ENCODE measurements around the gene LIN7A. TPM values are rescaled to one million over a fixed set of nuclear protein-coding genes. Genes with fewer than 3 reads are reported as not detected.
"Not testable (repeated sequence)": the region's sequence is repeated elsewhere in the genome, so short reads cannot be mapped to it uniquely, and the experiment has no call there.

The LIN7A gene
- total RNA-seq, 1 experiment from 2014 or later = 0.15 TPM

DNA sequence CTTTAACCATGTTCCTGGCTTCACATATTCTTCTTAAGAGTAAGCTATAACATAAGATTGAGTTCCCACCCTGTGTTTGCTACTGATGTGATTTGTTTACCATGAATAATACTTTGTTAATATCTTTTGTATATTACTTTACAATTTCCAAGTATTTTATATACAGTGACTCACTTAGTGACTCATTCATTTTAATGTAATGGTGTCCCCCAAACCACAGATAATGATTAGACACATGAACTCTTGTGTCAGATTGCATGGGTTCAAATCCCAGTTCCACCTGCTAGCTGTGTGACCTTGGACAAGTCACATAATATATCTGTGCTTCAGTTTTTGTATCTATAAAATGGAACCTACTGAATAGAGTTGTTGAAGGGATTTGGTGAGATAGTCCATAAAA lies 144.9 kb downstream of the LIN7A start:
- no peak for DNase-seq
- H3K9ac ChIP-seq (ENCODE audit: low read length) = no peak overlapping the region
- no peak overlapping the region for H3K27ac ChIP-seq (ENCODE audit: low read length)
- no peak overlapping the region for H2AFZ ChIP-seq (ENCODE audit: low read length)
- H3K4me2 ChIP-seq (ENCODE audit: low read depth, low read length, poor library complexity, severe bottlenecking) = no peak overlapping the region
- no peaks in the 10 kb centered on the region for H3K79me2 ChIP-seq (ENCODE audit: low read length)
- H3K9me2 ChIP-seq (replicated peaks; ENCODE audit: insufficient read depth, low read length) = no peaks in the 10 kb centered on the region
- peaks cover 10% of the 10 kb centered on the region for H3K4me1 ChIP-seq (ENCODE audit: low read length)
- no peaks in the 10 kb centered on the region for H4K20me1 ChIP-seq (ENCODE audit: insufficient read depth, low read depth, low read length)
- no peaks in the 10 kb centered on the region for H3K27me3 ChIP-seq (ENCODE audit: low read length)
- H3K36me3 ChIP-seq (ENCODE audit: insufficient read depth, low read length) = no peaks in the 10 kb centered on the region
- no peak overlapping the region for H3K4me3 ChIP-seq (ENCODE audit: low read length)
- no peaks in the 10 kb centered on the region for H3K9me3 ChIP-seq (ENCODE audit: low read length)

DNA sequence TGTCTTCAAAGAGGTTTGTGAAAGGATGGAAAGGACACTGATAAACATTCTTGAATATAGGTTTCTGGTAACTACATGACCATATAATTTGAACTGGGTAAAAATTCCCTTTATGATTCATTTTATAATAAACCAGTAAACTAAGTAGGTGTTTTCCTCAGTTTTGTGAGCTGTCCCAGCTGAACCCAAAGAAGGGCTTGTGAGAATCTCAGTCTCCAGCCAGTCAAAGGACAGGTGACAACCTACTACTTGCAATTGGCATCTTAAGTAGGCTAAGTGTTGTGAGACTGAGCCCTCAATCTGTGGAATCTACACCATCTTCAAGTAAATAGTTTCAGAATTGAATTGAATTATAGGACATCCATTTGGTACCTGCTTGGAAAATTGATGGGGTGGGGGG lies 145.9 kb downstream of the LIN7A start:
- Histone ChIP-seq H3K4me2 (ENCODE audit: low read depth, low read length, poor library complexity, severe bottlenecking) (no peak overlapping the region), H3K79me2 (ENCODE audit: low read length) (no peaks in the 10 kb centered on the region), H3K9me2 (replicated peaks; ENCODE audit: insufficient read depth, low read length) (no peaks in the 10 kb centered on the region), H3K4me1 (ENCODE audit: low read length) (peaks cover 10% of the 10 kb centered on the region), H3K9me3 (ENCODE audit: low read length) (no peaks in the 10 kb centered on the region), H3K4me3 (ENCODE audit: low read length) (no peak overlapping the region), H2AFZ (ENCODE audit: low read length) (no peak overlapping the region), H3K27ac (ENCODE audit: low read length) (no peak overlapping the region), H3K9ac (ENCODE audit: low read length) (no peak overlapping the region), H4K20me1 (ENCODE audit: insufficient read depth, low read depth, low read length) (no peaks in the 10 kb centered on the region), H3K36me3 (ENCODE audit: insufficient read depth, low read length) (no peaks in the 10 kb centered on the region), H3K27me3 (ENCODE audit: low read length) (no peaks in the 10 kb centered on the region)
- DNase-seq = no peak

DNA sequence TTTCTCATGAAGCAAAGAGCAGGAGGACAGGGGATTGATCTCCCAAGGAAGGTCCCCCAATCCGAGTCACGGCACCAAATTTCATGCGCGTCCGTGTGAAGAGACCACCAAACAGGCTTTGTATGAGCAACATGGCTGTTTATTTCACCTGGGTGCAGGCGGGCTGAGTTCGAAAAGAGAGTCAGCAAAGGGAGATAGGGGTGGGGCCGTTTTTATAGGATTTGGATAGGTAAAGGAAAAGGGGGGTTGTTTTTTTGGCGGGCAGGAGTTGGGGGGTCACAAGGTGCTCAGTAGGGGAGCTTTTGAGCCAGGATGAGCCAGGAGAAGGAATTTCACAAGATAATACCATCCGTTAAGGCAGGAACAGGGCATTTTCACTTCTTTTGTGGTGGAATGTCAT lies 149.3 kb downstream of the LIN7A start:
- not testable (repeated sequence) for H3K79me2 ChIP-seq (ENCODE audit: low read length); H3K4me3 ChIP-seq (ENCODE audit: low read length); H3K4me1 ChIP-seq (ENCODE audit: low read length); DNase-seq; H4K20me1 ChIP-seq (ENCODE audit: insufficient read depth, low read depth, low read length); H3K27me3 ChIP-seq (ENCODE audit: low read length); H3K27ac ChIP-seq (ENCODE audit: low read length); H3K9me2 ChIP-seq (replicated peaks; ENCODE audit: insufficient read depth, low read length); H2AFZ ChIP-seq (ENCODE audit: low read length); H3K9ac ChIP-seq (ENCODE audit: low read length); H3K4me2 ChIP-seq (ENCODE audit: low read depth, low read length, poor library complexity, severe bottlenecking); H3K9me3 ChIP-seq (ENCODE audit: low read length); H3K36me3 ChIP-seq (ENCODE audit: insufficient read depth, low read length)

DNA sequence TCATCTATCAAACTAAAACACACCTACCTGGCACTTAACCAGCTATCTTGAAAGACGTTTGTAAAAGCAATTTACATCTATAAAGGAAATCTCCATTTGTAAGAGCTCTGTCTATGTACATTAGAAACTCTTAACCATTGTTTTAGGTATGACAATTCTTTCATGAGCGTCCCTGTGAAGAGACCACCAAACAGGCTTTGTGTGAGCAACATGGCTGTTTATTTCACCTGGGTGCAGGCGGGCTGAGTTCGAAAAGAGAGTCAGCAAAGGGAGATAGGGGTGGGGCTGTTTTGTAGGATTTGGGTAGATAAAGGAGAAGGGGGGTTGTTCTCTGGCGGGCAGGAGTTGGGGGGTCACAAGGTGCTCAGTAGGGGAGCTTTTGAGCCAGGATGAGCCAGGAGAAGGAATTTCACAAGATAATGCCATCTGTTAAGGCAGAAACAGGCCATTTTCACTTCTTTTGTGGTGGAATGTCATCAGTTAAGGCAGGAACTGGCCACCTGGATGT lies 154.7 kb downstream of the LIN7A start:
- H3K9me2 ChIP-seq (replicated peaks; ENCODE audit: insufficient read depth, low read length); H4K20me1 ChIP-seq (ENCODE audit: insufficient read depth, low read depth, low read length); H3K27ac ChIP-seq (ENCODE audit: low read length); H3K79me2 ChIP-seq (ENCODE audit: low read length); H3K27me3 ChIP-seq (ENCODE audit: low read length); H3K4me2 ChIP-seq (ENCODE audit: low read depth, low read length, poor library complexity, severe bottlenecking); H3K9ac ChIP-seq (ENCODE audit: low read length); H3K9me3 ChIP-seq (ENCODE audit: low read length); H3K4me3 ChIP-seq (ENCODE audit: low read length); H2AFZ ChIP-seq (ENCODE audit: low read length); H3K36me3 ChIP-seq (ENCODE audit: insufficient read depth, low read length); DNase-seq; H3K4me1 ChIP-seq (ENCODE audit: low read length): not testable (repeated sequence)

DNA sequence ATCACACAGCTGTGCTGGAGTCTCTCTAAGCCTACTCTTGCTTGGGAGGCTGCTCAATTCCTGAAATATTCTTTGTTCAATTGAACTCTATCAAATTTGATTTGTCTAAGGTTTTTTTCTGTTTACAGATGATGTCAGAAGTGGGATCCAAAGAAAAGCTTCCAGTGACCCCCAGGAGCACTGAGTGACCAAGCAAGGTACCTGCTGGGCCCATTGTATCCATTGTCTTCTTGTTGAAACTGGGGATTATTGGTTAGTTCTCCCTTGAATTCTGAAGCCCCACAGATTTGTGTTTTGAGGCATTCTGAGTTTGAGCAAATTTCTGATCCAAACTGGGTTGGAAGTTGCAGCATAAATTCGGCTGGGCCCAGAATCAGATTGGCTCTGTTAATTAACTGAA lies 156.4 kb downstream of the LIN7A start:
- no peak overlapping the region for H3K4me2 ChIP-seq (ENCODE audit: low read depth, low read length, poor library complexity, severe bottlenecking)
- peaks cover 22% of the 10 kb centered on the region for H3K4me1 ChIP-seq (ENCODE audit: low read length)
- no peaks in the 10 kb centered on the region for H3K9me3 ChIP-seq (ENCODE audit: low read length)
- no peaks in the 10 kb centered on the region; the same call in 1 of the 2 replicates for H3K27me3 ChIP-seq (ENCODE audit: low read length)
- H4K20me1 ChIP-seq (ENCODE audit: insufficient read depth, low read depth, low read length) = no peaks in the 10 kb centered on the region
- no peaks in the 10 kb centered on the region for H3K9me2 ChIP-seq (replicated peaks; ENCODE audit: insufficient read depth, low read length)
- no peak overlapping the region for H3K4me3 ChIP-seq (ENCODE audit: low read length)
- H3K9ac ChIP-seq (ENCODE audit: low read length) = no peak overlapping the region
- no peaks in the 10 kb centered on the region for H3K79me2 ChIP-seq (ENCODE audit: low read length)
- no peak overlapping the region for H2AFZ ChIP-seq (ENCODE audit: low read length)
- no peak for DNase-seq
- H3K36me3 ChIP-seq (ENCODE audit: insufficient read depth, low read length) = no peaks in the 10 kb centered on the region
- no peak overlapping the region for H3K27ac ChIP-seq (ENCODE audit: low read length)

DNA sequence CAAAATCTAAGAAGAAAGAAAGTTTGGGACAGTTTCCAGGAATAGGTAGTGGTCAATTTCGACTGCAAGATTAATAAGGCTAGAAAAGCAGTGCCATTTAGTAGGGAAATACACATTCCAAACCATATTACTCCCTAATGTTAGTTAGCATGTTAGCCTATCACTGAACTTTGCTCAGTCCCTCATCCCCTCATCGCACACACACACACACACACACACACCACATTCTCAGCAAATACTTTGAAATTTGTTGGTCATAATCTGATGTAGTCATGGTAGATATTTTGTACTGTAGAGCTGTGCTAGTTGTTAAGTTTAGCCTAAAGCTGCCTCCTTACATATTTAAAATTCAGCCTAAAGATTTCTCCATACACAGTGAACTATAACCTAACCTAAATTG lies 157.0 kb downstream of the LIN7A start:
- H3K4me2 ChIP-seq (ENCODE audit: low read depth, low read length, poor library complexity, severe bottlenecking) = no peak overlapping the region
- no peaks in the 10 kb centered on the region for H3K9me3 ChIP-seq (ENCODE audit: low read length)
- no peak for DNase-seq
- no peak overlapping the region for H2AFZ ChIP-seq (ENCODE audit: low read length)
- no peaks in the 10 kb centered on the region for H3K9me2 ChIP-seq (replicated peaks; ENCODE audit: insufficient read depth, low read length)
- peaks cover 23% of the 10 kb centered on the region for H3K4me1 ChIP-seq (ENCODE audit: low read length)
- H4K20me1 ChIP-seq (ENCODE audit: insufficient read depth, low read depth, low read length) = no peaks in the 10 kb centered on the region
- H3K27ac ChIP-seq (ENCODE audit: low read length) = no peak overlapping the region
- H3K27me3 ChIP-seq (ENCODE audit: low read length) = no peaks in the 10 kb centered on the region; the same call in 1 of the 2 replicates
- H3K79me2 ChIP-seq (ENCODE audit: low read length) = no peaks in the 10 kb centered on the region
- H3K4me3 ChIP-seq (ENCODE audit: low read length) = no peak overlapping the region
- H3K9ac ChIP-seq (ENCODE audit: low read length) = no peak overlapping the region
- no peaks in the 10 kb centered on the region for H3K36me3 ChIP-seq (ENCODE audit: insufficient read depth, low read length)

DNA sequence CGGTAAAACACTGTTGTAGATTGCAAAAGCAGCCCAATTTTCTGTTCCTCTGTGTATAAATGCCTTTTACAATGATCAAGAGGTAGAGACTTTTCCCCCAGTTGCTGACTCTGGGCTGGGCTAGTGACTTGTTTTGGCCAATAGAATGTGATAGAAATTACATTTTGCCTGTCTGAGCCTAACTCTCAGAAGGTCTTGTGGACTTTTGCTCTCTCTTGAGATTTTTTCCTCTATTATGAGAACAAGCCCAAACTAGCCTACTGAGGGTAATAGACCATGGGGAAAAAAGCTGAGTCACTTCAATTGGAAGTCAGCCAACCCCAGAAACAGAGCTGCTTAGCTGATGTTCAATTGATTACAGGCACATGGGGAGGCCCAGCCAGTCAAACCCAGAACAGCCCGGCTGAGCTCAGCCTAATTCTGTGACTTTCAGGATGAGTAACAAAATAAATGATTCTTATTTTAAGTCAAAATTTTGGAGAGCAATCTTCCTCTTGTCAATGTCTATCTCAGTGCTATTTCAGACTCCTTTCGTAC lies 159.7 kb downstream of the LIN7A start:
- peak overlapping the region; percentile 44; the same call in 1 of the 2 replicates for H3K27ac ChIP-seq (ENCODE audit: low read length)
- H3K9me3 ChIP-seq (ENCODE audit: low read length) = no peaks in the 10 kb centered on the region
- no peak overlapping the region for H2AFZ ChIP-seq (ENCODE audit: low read length)
- H3K27me3 ChIP-seq (ENCODE audit: low read length) = no peaks in the 10 kb centered on the region; the same call in 1 of the 2 replicates
- H3K4me3 ChIP-seq (ENCODE audit: low read length) = no peak overlapping the region
- no peak overlapping the region for H3K9ac ChIP-seq (ENCODE audit: low read length)
- H4K20me1 ChIP-seq (ENCODE audit: insufficient read depth, low read depth, low read length) = no peaks in the 10 kb centered on the region
- H3K36me3 ChIP-seq (ENCODE audit: insufficient read depth, low read length) = no peaks in the 10 kb centered on the region
- DNase-seq = peak; percentile 93
- H3K4me1 ChIP-seq (ENCODE audit: low read length) = peaks cover 23% of the 10 kb centered on the region
- H3K4me2 ChIP-seq (ENCODE audit: low read depth, low read length, poor library complexity, severe bottlenecking) = peak overlapping the region; percentile 27
- H3K79me2 ChIP-seq (ENCODE audit: low read length) = no peaks in the 10 kb centered on the region
- H3K9me2 ChIP-seq (replicated peaks; ENCODE audit: insufficient read depth, low read length) = no peaks in the 10 kb centered on the region

DNA sequence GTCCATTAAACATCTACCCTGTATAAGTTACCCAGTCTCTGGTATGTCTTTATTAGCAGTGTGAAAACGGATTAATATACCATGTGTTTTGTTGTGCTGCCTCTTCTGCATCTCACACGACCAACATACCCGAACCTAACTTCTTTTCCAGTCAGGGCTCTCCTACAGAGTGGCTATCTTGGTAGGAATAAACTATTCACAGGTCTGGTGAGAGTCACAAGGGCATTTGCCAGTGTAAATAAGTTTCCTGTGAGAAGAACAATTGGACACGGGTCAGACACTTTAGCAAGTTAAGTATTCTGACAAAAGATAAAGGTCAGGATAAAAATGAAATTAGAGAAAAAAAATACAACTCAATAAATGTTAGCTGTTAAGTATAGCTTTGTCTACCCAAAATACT lies 160.1 kb downstream of the LIN7A start:
- H3K27ac ChIP-seq (ENCODE audit: low read length) = peak overlapping the region; percentile 44; the same call in 1 of the 2 replicates
- peak overlapping the region; percentile 27 for H3K4me2 ChIP-seq (ENCODE audit: low read depth, low read length, poor library complexity, severe bottlenecking)

More for the DNA sequence above, 160.1 kb downstream of the LIN7A start:
- peaks cover 23% of the 10 kb centered on the region for H3K4me1 ChIP-seq (ENCODE audit: low read length)
- no peak overlapping the region for H3K9ac ChIP-seq (ENCODE audit: low read length)
- H3K4me3 ChIP-seq (ENCODE audit: low read length) = no peak overlapping the region
- H3K79me2 ChIP-seq (ENCODE audit: low read length) = no peaks in the 10 kb centered on the region
- DNase-seq = no peak
- H3K36me3 ChIP-seq (ENCODE audit: insufficient read depth, low read length) = no peaks in the 10 kb centered on the region
- H4K20me1 ChIP-seq (ENCODE audit: insufficient read depth, low read depth, low read length) = no peaks in the 10 kb centered on the region
- no peaks in the 10 kb centered on the region for H3K9me3 ChIP-seq (ENCODE audit: low read length)
- H3K27me3 ChIP-seq (ENCODE audit: low read length) = no peaks in the 10 kb centered on the region; the same call in 1 of the 2 replicates
- no peak overlapping the region for H2AFZ ChIP-seq (ENCODE audit: low read length)
- no peaks in the 10 kb centered on the region for H3K9me2 ChIP-seq (replicated peaks; ENCODE audit: insufficient read depth, low read length)

Data from Karpas-422 (cell line).